MG63 (cell line): ENCODE measurements around the gene MGST2. TPM values are rescaled to one million over a fixed set of nuclear protein-coding genes. Genes with fewer than 3 reads are reported as not detected.

Experiments
- DNase-seq: peaks from one replicate; pipeline ENCODE4 v3.0.0-alpha.2; 2020
- H3K27me3 ChIP-seq: fragments of 250-450 bp; sonication (Bioruptor Pico); 2 replicates; pipeline ENCODE4 v1.5.1; 2020; ENCODE audit warnings: mild to moderate bottlenecking, moderate library complexity
- H3K36me3 ChIP-seq: fragments of 250-450 bp; sonication (Bioruptor Pico); 2 replicates; pipeline ENCODE4 v1.5.1; 2020; ENCODE audit warnings: mild to moderate bottlenecking, moderate library complexity
- H3K4me3 ChIP-seq: fragments of 250-450 bp; sonication (Bioruptor Pico); 2 replicates; pipeline ENCODE4 v1.5.1; 2020; ENCODE audit warnings: mild to moderate bottlenecking, moderate library complexity
- H3K9me3 ChIP-seq: fragments of 250-450 bp; sonication (Bioruptor Pico); 2 replicates; pipeline ENCODE4 v1.5.1; 2020; ENCODE audit warnings: mild to moderate bottlenecking, moderate library complexity
- total RNA-seq: library from RNA; depleted of rRNA; stranded (reverse); fragments of >200 nt; shearing (Covaris generic); gene quantifications from 2 replicates; pipeline ENCODE4 v1.2.3, GENCODE V29; 2014; ENCODE audit warnings: low replicate concordance; rRNA removed

Gene MGST2
- total RNA-seq, 1 experiment from 2014 or later: 10.5 TPM

DNA sequence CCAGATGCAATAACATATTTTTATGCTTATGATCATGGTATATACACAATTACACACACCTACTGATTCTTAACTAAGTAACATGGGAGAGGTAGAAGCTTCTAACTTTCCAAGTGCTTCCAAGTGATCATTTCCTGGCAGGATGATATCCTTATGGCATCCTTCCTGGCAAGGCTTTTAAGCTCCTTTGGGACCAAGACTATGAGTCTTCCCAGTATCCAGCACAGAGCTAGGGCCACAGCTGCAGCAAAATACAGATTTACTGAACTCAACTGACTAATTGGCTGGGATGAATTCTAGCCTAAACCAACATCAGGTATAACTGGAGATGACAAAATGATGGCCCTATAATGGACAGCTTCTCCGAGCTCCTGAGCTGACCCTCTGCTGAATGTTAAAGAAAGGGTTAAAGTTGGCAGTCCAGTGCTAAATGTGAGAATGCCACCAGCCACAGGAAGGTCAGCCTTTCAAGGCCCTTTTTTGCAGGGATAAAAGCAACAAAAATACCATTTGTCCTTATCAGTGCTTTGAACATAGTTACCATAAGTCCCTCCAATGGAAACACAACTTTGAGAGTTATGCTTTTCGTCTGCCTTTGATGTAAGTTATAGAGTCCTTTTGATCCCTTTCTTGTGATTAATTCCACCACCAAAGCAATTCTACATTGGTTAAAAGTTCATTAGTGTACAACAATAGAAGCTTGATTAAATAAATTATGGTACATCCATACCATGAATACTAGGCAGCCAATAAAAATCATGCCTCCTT is 73.4 kb downstream of the MGST2 start:
- Histone ChIP-seq H3K36me3 (no peaks in the 10 kb centered on the region), H3K4me3 (no peak overlapping the region), H3K27me3 (no peaks in the 10 kb centered on the region), H3K9me3 (no peaks in the 10 kb centered on the region)
- DNase-seq: no peak

DNA sequence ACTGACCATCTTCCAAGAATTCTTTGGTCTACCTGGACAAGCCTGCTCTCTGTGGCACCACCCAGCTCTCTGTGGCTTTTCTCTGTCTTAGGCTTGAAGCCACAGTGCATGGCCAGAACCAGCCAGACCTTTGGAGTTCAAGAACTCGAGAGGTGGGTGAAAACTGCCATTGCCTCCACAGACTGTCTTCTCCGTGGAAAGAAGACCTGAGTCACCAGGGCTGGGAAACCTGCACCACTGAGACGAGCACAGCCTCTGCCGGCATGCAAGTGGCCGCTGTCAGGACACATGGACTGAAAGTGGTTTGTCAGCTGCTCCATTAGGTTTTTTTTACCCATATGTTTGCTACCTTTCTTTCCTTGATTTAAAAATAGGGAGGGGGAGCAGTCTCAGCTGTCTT is 74.5 kb downstream of the MGST2 start:
- no peaks in the 10 kb centered on the region for H3K27me3 ChIP-seq
- no peaks in the 10 kb centered on the region for H3K36me3 ChIP-seq
- H3K4me3 ChIP-seq: no peak overlapping the region
- no peaks in the 10 kb centered on the region for H3K9me3 ChIP-seq
- DNase-seq: peak; percentile 1

DNA sequence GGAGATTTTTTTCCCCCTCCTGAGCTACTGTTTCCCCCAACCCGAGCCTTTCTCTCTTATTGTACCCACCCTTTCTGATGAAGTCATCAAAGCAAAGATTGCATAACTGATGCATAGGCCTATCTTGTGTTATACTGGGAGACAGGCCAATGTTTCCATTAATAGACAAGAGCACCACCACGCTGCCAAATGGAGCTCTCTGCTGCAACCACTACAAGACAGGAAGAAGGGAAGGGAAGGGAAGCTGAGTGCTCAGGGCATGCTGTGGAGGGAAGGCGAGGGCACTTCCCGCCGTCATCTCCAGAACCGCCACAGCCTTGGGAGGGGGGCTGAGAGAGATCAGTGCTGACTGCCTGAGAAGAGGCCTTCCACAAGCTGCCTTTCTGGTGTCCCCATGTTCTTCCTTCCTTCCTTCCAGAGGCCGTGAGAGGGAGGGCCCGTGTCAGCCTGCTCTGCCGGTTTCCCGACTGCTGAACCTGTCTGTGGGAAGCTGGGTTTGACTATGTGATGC is 75.0 kb downstream of the MGST2 start:
- H3K36me3 ChIP-seq: no peaks in the 10 kb centered on the region
- no peak overlapping the region for H3K4me3 ChIP-seq
- no peaks in the 10 kb centered on the region for H3K9me3 ChIP-seq
- no peaks in the 10 kb centered on the region for H3K27me3 ChIP-seq
- DNase-seq: peak; percentile 66

DNA sequence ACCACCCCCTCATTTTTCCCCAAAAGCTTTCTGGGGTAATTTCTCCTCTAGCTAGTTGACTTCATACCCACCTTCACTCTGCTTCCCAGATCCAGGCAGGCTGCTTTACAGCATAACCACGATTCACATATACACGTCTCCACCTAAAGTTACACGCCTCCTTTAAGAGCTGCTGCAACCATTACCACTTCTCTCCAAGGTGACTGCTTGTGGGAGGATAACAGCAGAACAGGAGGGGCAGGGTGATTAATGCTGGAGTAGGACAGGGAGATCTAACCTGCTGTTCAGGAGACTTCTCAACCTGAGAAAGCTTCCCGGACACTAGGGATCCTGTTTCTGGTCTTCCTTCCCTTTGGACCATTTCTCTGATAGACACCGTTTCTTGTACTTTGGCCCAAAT is 77.4 kb downstream of the MGST2 start:
- no peaks in the 10 kb centered on the region for H3K27me3 ChIP-seq
- H3K9me3 ChIP-seq: no peaks in the 10 kb centered on the region
- H3K36me3 ChIP-seq: no peaks in the 10 kb centered on the region
- DNase-seq: no peak
- H3K4me3 ChIP-seq: no peak overlapping the region

DNA sequence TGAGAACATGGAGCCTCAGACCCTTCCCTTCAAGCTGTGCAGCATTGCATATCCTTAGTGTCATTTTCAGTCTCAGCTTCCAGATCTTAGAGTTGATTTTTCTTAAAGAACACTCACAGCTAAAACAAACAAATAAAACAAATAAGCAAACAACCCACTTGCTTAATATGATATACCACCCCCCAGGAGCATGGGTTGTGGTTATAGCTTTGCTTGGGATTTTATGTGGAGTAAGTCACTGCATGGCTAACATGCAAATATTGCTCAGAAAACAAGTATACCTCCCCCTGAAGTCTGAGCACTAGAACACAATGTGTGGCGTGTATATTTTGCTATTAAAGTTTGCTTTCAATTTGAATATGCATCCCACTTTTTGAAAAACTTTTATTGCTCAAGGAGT is 78.6 kb downstream of the MGST2 start:
- no peaks in the 10 kb centered on the region for H3K27me3 ChIP-seq
- no peak overlapping the region for H3K4me3 ChIP-seq
- no peaks in the 10 kb centered on the region for H3K36me3 ChIP-seq
- no peak for DNase-seq
- no peaks in the 10 kb centered on the region for H3K9me3 ChIP-seq

DNA sequence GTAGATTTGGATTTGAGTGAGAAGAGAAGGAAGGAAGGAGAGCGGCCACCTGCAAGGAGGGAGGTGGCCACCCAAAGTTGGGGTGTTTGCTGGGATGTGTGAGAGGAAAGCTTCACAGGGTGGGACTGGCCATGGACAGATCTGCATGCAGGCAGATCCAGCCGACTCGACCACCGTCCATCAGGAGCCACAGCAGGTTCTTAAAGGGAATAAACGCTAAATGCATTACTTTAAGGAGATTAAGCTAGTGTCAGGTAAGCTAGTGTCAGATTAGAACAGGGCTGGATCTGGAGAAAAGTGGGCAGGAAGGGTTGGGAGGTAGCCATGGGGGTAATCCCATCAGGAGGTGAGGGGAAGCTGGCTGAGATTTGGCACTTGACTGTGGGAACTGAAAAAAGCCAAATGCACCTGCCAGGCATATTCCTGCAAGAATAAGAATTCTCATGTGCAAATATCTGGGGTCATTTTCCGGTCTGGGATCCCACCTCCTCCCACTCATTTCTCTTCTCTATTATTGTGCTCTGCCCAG is 79.6 kb downstream of the MGST2 start:
- no peaks in the 10 kb centered on the region for H3K9me3 ChIP-seq
- DNase-seq: no peak
- no peaks in the 10 kb centered on the region for H3K27me3 ChIP-seq

DNA sequence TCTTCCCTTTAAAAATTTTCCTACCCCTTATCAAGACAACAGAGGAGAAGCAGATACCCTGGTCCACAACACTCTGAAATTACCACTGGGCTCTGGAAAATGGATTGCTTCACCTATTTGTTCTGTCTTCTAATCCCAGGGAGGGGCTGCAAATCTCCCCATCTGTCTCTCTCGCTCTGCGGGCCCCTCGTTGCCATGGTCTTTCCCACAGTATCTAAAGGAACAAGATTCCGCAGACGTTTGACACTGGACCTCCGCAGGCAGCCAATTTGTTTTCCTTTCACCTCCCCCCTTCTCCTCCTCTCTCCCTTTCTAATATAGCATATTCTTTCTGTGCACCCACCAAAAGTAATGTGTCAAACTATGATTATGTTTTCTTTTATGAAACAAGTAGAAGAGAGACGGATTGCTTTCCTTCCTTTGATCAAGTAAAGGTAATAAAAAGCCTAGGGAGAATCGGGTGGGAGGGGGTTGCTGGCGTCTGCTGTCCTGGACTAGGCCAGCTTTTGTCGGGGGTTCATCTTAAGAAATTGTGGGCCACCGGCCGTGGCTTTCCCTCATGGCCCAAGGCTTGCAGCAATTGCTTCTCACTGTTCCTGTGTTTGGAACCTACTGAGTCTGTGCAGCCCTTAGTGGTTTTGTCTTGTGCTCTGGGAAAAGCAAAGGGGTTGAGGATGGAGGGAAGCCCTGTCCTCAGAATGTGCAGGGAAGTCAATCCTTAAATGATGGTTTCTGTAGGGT is 81.0 kb downstream of the MGST2 start:
- Histone ChIP-seq H3K27me3 (no peaks in the 10 kb centered on the region), H3K9me3 (no peaks in the 10 kb centered on the region)

More for the DNA sequence above, 79.6 kb downstream of the MGST2 start:
- H3K36me3 ChIP-seq: no peaks in the 10 kb centered on the region
- no peak overlapping the region for H3K4me3 ChIP-seq

DNA sequence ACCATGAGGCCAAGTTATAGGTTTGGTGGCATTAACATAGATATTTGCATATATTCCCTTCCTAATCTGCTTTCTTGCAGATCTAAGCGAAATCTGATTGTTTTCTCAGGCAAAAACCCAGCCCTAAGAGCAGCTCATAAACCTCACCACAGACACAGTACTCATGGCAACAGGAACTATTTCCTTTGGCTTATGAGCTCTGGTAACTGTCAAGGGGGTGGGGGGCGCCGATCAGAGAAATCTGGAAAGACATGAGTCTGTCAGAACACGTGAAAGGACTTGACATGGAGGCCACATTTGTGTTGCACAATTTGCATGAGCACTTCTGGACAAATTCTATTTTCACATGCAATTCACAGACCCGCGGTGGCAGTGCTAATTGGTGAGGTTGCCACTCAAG is 83.7 kb downstream of the MGST2 start:
- DNase-seq: no peak

More for the DNA sequence above, 81.0 kb downstream of the MGST2 start:
- Histone ChIP-seq H3K4me3 (no peak overlapping the region), H3K36me3 (no peaks in the 10 kb centered on the region)
- no peak for DNase-seq

DNA sequence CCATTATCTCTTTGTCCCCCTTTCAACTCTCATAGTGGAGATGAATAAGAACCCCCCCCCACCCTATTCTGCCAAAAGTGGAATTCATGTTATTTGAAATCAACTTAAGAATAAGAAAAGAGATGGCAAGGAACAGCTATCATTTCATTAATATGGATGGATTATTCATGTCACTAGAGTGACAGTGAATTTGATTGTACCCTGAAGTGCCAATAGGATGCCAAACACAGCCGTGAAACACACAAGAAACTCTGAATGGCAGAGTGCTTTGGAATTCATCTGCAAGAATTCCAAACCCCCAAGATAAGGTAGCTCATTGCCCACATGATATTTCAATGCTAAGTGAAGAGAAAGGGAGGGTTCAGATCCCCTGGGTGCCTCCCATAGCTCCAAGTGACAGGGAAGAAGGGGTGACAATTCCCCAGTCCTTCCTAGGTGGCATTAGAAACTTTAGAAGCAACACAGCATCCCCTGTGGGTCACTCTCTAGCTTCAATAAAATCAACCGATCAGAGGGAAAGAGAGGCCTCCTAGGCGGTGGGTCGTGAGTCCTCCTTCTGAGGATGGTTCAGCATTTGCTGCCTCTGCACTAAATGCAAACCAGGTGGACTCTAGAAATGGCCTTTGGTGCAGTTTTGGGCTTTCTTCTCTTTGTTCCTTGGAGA is 84.3 kb downstream of the MGST2 start:
- Histone ChIP-seq H3K4me3 (no peak overlapping the region), H3K27me3 (no peaks in the 10 kb centered on the region), H3K36me3 (no peaks in the 10 kb centered on the region), H3K9me3 (no peaks in the 10 kb centered on the region)
- DNase-seq: no peak

More for the DNA sequence above, 83.7 kb downstream of the MGST2 start:
- Histone ChIP-seq H3K27me3 (no peaks in the 10 kb centered on the region), H3K36me3 (no peaks in the 10 kb centered on the region), H3K4me3 (no peak overlapping the region), H3K9me3 (no peaks in the 10 kb centered on the region)

DNA sequence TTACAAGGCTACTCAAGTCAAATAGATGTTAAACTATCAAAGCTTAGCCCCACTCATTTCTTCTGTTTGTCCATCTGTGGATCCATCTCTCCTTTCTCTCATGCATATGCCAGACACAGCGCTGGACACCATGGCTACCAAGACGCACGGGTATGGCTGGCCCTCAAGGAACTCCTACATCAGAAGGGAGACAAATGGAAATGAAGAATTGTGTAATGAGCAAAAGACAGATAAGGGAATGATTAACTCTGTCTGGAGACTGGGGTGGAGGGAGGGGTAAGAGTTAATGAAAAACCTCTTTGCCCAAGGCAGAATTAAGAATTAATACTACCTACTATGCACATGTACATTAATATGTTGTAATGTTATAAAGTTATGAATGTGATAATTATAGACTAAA is 88.1 kb downstream of the MGST2 start:
- no peaks in the 10 kb centered on the region for H3K36me3 ChIP-seq
- H3K27me3 ChIP-seq: no peaks in the 10 kb centered on the region
- no peaks in the 10 kb centered on the region for H3K9me3 ChIP-seq
- no peak overlapping the region for H3K4me3 ChIP-seq
- DNase-seq: no peak

Other genes with a start within 250 kb of the MGST2 start
- gene RAB33B, start 211.7 kb upstream of the MGST2 start, total RNA-seq: 5.1 and 6.1 TPM in 2 replicates
- gene SETD7, start 109.6 kb upstream of the MGST2 start, total RNA-seq: 23.0 and 28.2 TPM in 2 replicates